A673 (cell line): ENCODE results near the gene CCDC110.

ENCODE experiments used
- CTCF ChIP-seq: fragments of 300-800, 200-600 bp; sonication (generic); conservative IDR thresholded peaks from 2 replicates; pipeline ENCODE4 v1.5.1; 2017; ENCODE audit warnings: low read depth, mild to moderate bottlenecking, antibody characterized with exemption, low read length, moderate library complexity, mixed read lengths
- EZH2 ChIP-seq: fragments of 200-600 bp; sonication (generic); IDR thresholded peaks from 2 replicates; pipeline ENCODE4 v1.6.1; 2017; ENCODE audit warnings: borderline replicate concordance, low read depth, mild to moderate bottlenecking, mixed read lengths, antibody characterized with exemption, low read length; ENCODE audit not compliant: poor library complexity, severe bottlenecking

GRCh38 chr4:185416955-185417354, 54.6 kb downstream of the CCDC110 start:
- TF ChIP-seq CTCF (no peak), EZH2 (no peak)
